CD14-positive monocyte (primary cell): ENCODE measurements around the gene NBEA. TPM values are rescaled to one million over a fixed set of nuclear protein-coding genes. Genes with fewer than 3 reads are reported as not detected.

ENCODE experiments used
- DNase-seq, 3 donors: peaks; one replicate each; pipeline ENCODE4 v3.0.0-alpha.2; 2011 to 2022
- H2AFZ ChIP-seq: 2 replicates; pipeline ENCODE4 v1.6.0; 2012; ENCODE audit warnings: mild to moderate bottlenecking, low read depth, low read length, inconsistent platforms; ENCODE audit not compliant: insufficient read depth, poor library complexity, severe bottlenecking
- H3K27ac ChIP-seq, 2 donors: 1 replicate in 1 of 2; 2 replicates in 1 of 2; pipeline ENCODE4 v1.5.1; 2012 to 2013; ENCODE audit warnings: low read length in 2 of 2, control low read depth in 1 of 2, inconsistent platforms in 1 of 2, low read depth in 1 of 2, mild to moderate bottlenecking in 1 of 2
- H3K27me3 ChIP-seq, 2 donors: one replicate each; pipeline versions ENCODE4 v1.6.0 to v1.6.1; 2011 to 2013; ENCODE audit warnings: low read length in 2 of 2; ENCODE audit not compliant: control insufficient read depth in 2 of 2, insufficient read depth in 2 of 2
- H3K36me3 ChIP-seq, 2 donors: replicated peaks in 1 of 2; 1 replicate in 1 of 2; 2 replicates in 1 of 2; pipeline versions ENCODE4 v1.5.1 to v1.6.1; 2012 to 2013; ENCODE audit warnings: low read length in 2 of 2, control low read depth in 1 of 2, inconsistent platforms in 1 of 2, mild to moderate bottlenecking in 1 of 2; ENCODE audit not compliant: insufficient read depth in 2 of 2, control insufficient read depth in 1 of 2
- H3K4me1 ChIP-seq, 2 donors: 1 replicate in 1 of 2; 2 replicates in 1 of 2; pipeline versions ENCODE4 v1.5.1 to v1.6.1; 2012 to 2013; ENCODE audit warnings: low read length in 2 of 2, control low read depth in 1 of 2, inconsistent platforms in 1 of 2, mild to moderate bottlenecking in 1 of 2, moderate library complexity in 1 of 2; ENCODE audit not compliant: insufficient read depth in 2 of 2, control insufficient read depth in 1 of 2
- H3K4me2 ChIP-seq: replicated peaks from 2 replicates; pipeline ENCODE3; 2012; ENCODE audit warnings: low read length, moderate library complexity, mild to moderate bottlenecking; ENCODE audit not compliant: poor library complexity, severe bottlenecking; ENCODE audit errors: extremely low read depth
- H3K4me3 ChIP-seq, 3 experiments: fragments of 200-600 bp in 1 of 3; sonication (generic) in 1 of 3; replicated peaks in 1 of 3; 1 replicate in 2 of 3; 2 replicates in 1 of 3; pipeline ENCODE4 v1.5.1; 2011 to 2013; ENCODE audit warnings: low read length in 3 of 3, mild to moderate bottlenecking in 3 of 3, control low read depth in 2 of 3, low read depth in 2 of 3, inconsistent platforms in 1 of 3, moderate library complexity in 1 of 3
- H3K79me2 ChIP-seq: 2 replicates; pipeline ENCODE4 v1.6.0; 2012; ENCODE audit warnings: mild to moderate bottlenecking, control low read depth, inconsistent platforms, low read length, moderate library complexity; ENCODE audit not compliant: insufficient read depth
- H3K9ac ChIP-seq: 2 replicates; pipeline ENCODE4 v1.6.0; 2017; ENCODE audit warnings: low read length, mild to moderate bottlenecking; ENCODE audit not compliant: insufficient read depth, poor library complexity, severe bottlenecking
- H3K9me3 ChIP-seq, 2 donors: replicated peaks in 1 of 2; 1 replicate in 1 of 2; 2 replicates in 1 of 2; pipeline versions ENCODE4 v1.5.1 to v1.6.1; 2012 to 2013; ENCODE audit warnings: low read length in 2 of 2, control low read depth in 1 of 2; ENCODE audit not compliant: control insufficient read depth in 1 of 2, insufficient read depth in 1 of 2
- H4K20me1 ChIP-seq: 2 replicates; pipeline ENCODE4 v1.6.0; 2012; ENCODE audit warnings: mild to moderate bottlenecking, low read length, control low read depth, moderate library complexity; ENCODE audit not compliant: insufficient read depth
- H3K27ac Mint-ChIP-seq, 7 donors: one replicate each; pipeline ENCODE4 v1.8.0; 2020; ENCODE audit warnings: mild to moderate bottlenecking in 7 of 7, mixed read lengths in 7 of 7, moderate library complexity in 6 of 7, inconsistent platforms in 2 of 7
- H3K27me3 Mint-ChIP-seq, 3 donors: one replicate each; pipeline ENCODE4 v1.8.0; 2021 to 2022; ENCODE audit warnings: low read depth in 3 of 3, mild to moderate bottlenecking in 3 of 3, mixed read lengths in 3 of 3, moderate library complexity in 3 of 3, inconsistent platforms in 1 of 3
- H3K36me3 Mint-ChIP-seq, 2 donors: one replicate each; pipeline ENCODE4 v1.8.0; 2020; ENCODE audit warnings: mixed read lengths in 2 of 2, inconsistent platforms in 1 of 2, mild to moderate bottlenecking in 1 of 2
- H3K4me1 Mint-ChIP-seq: one replicate; pipeline ENCODE4 v1.8.0; 2020; ENCODE audit warnings: mild to moderate bottlenecking, mixed read lengths
- H3K4me3 Mint-ChIP-seq, 2 donors: one replicate each; pipeline ENCODE4 v1.8.0; 2020; ENCODE audit warnings: mild to moderate bottlenecking in 2 of 2, mixed read lengths in 2 of 2, moderate library complexity in 1 of 2
- H3K9me3 Mint-ChIP-seq, 7 donors: one replicate each; pipeline ENCODE4 v1.8.0; 2020 to 2022; ENCODE audit warnings: mixed read lengths in 7 of 7, mild to moderate bottlenecking in 6 of 7, moderate library complexity in 6 of 7, inconsistent platforms in 2 of 7
- CTCF ChIP-seq: fragments of 200-600 bp; IDR thresholded peaks from one replicate; pipeline ENCODE4 v1.8.0; 2022; ENCODE audit warnings: antibody characterized with exemption, mild to moderate bottlenecking
- WGBS: methylation state at CpG from one replicate; pipeline ENCODE4 v1.1.5; 2013; ENCODE audit warnings: missing lambda C conversion rate; ENCODE audit not compliant: insufficient coverage; 5-methylcytosine and 5-hydroxymethylcytosine counted together
- intact Hi-C, 2 donors: fragments of 100-400 bp; cut with micrococcal nuclease; formaldehyde crosslinking; loops; one replicate each; pipeline versions ENCODE4 v1.15.0 to v1.15.1; 2023
- polyA plus RNA-seq, 3 donors: library from polyadenylated mRNA; depleted of rRNA in 1 of 3; unstranded in 2 of 3; stranded (reverse) in 1 of 3; fragments of 300-500 nt in 2 of 3; fragments of >200 nt in 1 of 3; fragmentation: Illumina TruSeq in 2 of 3; gene quantifications; 1 replicate in 2 of 3; 2 replicates in 1 of 3; pipeline ENCODE4 v1.2.3, GENCODE V29; 2012 to 2021

The NBEA gene
- polyA plus RNA-seq, 3 donors: 0.03 to 0.23 (median 0.08) TPM

DNA sequence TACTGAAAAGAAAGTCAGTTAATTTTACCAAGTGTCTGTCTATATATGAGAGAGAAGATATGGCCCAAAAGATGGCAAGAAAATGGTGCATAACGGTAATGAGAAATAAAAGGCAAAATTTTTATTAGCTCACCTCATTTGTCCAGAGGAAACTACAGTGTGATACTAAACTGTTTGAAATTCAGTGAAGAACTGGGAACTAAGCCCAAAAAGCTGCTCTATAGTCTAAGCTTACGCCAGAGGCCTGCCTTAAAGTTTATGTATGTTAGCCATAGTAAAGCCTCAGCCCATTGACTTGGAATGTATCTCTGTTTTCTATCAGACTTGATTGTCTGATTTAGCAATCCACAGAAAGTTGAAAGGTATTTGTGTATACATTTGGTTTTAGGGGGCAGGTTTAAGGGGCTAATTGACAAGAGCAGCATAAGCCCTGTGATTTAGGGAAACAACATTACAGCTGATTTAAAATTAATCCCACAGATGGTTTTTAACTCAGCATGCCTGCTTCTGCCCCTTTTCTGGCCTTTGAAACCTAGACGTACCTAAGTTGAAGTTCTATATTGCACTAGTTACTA, 625.4 kb downstream of the NBEA start:
- no peak for DNase-seq
- no peaks in the 10 kb centered on the region for H3K9me3 ChIP-seq
- H3K79me2 ChIP-seq: no peaks in the 10 kb centered on the region
- 100% methylated on average over 1 of the region's 3 CpGs for WGBS
- no peaks in the 10 kb centered on the region for H3K36me3 ChIP-seq
- no peak overlapping the region for H2AFZ ChIP-seq
- no peak overlapping the region for H3K4me2 ChIP-seq
- Mint-ChIP-seq H3K27me3 (peaks cover 0 to 2% (median 0%) of the 10 kb centered on the region in 3 donors), H3K27ac (no peak overlapping the region), H3K9me3 (no peaks in the 10 kb centered on the region), H3K36me3 (no peaks in the 10 kb centered on the region), H3K4me3 (no peak overlapping the region), H3K4me1 (peaks cover 2% of the 10 kb centered on the region)
- no peaks in the 10 kb centered on the region for H3K27me3 ChIP-seq
- H3K4me3 ChIP-seq: no peak overlapping the region
- H3K9ac ChIP-seq: no peak overlapping the region
- no peaks in the 10 kb centered on the region for H4K20me1 ChIP-seq
- intact Hi-C loops: no loop called here
- no peaks in the 10 kb centered on the region for H3K4me1 ChIP-seq
- no peak for TF ChIP-seq CTCF
- H3K27ac ChIP-seq: no peak overlapping the region

DNA sequence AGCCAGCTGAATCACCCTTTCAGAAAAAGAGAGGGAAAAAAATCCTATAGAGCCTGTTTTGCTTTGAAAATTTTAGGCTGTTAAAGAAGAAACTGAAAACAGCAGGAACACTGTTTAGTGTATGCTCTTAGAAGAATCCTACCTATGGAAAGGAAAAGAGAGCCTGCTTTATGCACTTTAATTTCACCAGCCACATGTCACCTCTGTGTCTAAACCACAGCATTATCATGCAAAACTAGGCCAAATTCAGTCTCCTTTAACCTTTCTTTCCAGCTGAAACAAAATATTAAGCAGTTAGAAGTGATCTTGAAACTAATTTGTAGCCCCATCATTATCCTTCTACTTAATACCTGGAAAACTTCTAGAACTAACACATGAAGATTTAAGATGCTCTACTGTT, 631.6 kb downstream of the NBEA start:
- Mint-ChIP-seq H3K36me3 (no peaks in the 10 kb centered on the region), H3K4me1 (no peaks in the 10 kb centered on the region), H3K27ac (no peak overlapping the region), H3K9me3 (peaks cover 0 to 3% (median 0%) of the 10 kb centered on the region in 7 donors), H3K4me3 (no peak overlapping the region), H3K27me3 (no peaks in the 10 kb centered on the region)
- intact Hi-C loops: no loop called here
- Histone ChIP-seq H4K20me1 (no peaks in the 10 kb centered on the region), H2AFZ (no peak overlapping the region), H3K27ac (no peak overlapping the region), H3K4me2 (no peak overlapping the region), H3K79me2 (no peaks in the 10 kb centered on the region), H3K27me3 (no peaks in the 10 kb centered on the region), H3K4me1 (no peaks in the 10 kb centered on the region), H3K36me3 (no peaks in the 10 kb centered on the region), H3K9ac (no peak overlapping the region), H3K9me3 (no peaks in the 10 kb centered on the region), H3K4me3 (no peak overlapping the region)
- no peak for DNase-seq
- no peak for TF ChIP-seq CTCF
